Sigmoid colon (tissue), 7 donors: ENCODE measurements around the gene CDK14. TPM values are rescaled to one million over a fixed set of nuclear protein-coding genes. Genes with fewer than 3 reads are reported as not detected.
A peak's percentile ranks its signal among the peaks of the same experiment; 100 is the strongest.
"Not testable (repeated sequence)": the region's sequence is repeated elsewhere in the genome, so short reads cannot be mapped to it uniquely, and the experiment has no call there.

Experiments used
- DNase-seq: peaks from one replicate; pipeline ENCODE4 v3.0.0-alpha.2; 2019
- H3K27ac ChIP-seq, 4 donors: fragments of 200-600 bp; sonication (generic); one replicate each; pipeline ENCODE4 v1.5.1; 2016 to 2019; ENCODE audit warnings: mild to moderate bottlenecking in 1 of 4
- H3K27me3 ChIP-seq, 3 donors: fragments of 200-600 bp; sonication (generic); one replicate each; pipeline ENCODE4 v1.5.1; 2019; ENCODE audit warnings: mild to moderate bottlenecking in 1 of 3
- H3K36me3 ChIP-seq, 4 donors: fragments of 200-600 bp; sonication (generic); one replicate each; pipeline ENCODE4 v1.5.1; 2016 to 2019
- H3K4me1 ChIP-seq, 4 donors: fragments of 200-600 bp; sonication (generic); one replicate each; pipeline ENCODE4 v1.5.1; 2017 to 2019
- H3K4me3 ChIP-seq, 4 donors: fragments of 200-600 bp; sonication (generic); one replicate each; pipeline ENCODE4 v1.5.1; 2017 to 2019; ENCODE audit warnings: mild to moderate bottlenecking in 2 of 4, moderate library complexity in 1 of 4
- H3K9me3 ChIP-seq, 4 donors: fragments of 200-600 bp in 3 of 4; sonication (generic) in 3 of 4; one replicate each; pipeline versions ENCODE4 v1.5.1 to v1.6.1; 2013 to 2019
- CTCF ChIP-seq, 4 experiments: fragments of 450-650 bp in 3 of 4; fragments of 200-600 bp in 1 of 4; IDR thresholded peaks; one replicate each; pipeline ENCODE4 v1.5.1; 2016 to 2019; ENCODE audit warnings: antibody characterized with exemption in 4 of 4, mild to moderate bottlenecking in 3 of 4, moderate library complexity in 2 of 4
- EP300 ChIP-seq, 4 donors: sonication (generic); formaldehyde crosslinking; IDR thresholded peaks; one replicate each; pipeline ENCODE4 v1.6.1; 2017; ENCODE audit warnings: antibody characterized with exemption in 4 of 4
- POLR2A ChIP-seq, 2 donors: fragments of 450-650 bp; IDR thresholded peaks; one replicate each; pipeline ENCODE4 v1.6.1; 2016; ENCODE audit warnings: antibody characterized with exemption in 2 of 2, mild to moderate bottlenecking in 2 of 2, moderate library complexity in 2 of 2
- POLR2AphosphoS5 ChIP-seq, 4 donors: sonication (generic); formaldehyde crosslinking; IDR thresholded peaks; one replicate each; pipeline ENCODE4 v1.6.1; 2017; ENCODE audit warnings: antibody characterized with exemption in 4 of 4
- WGBS, 2 donors: extraction: QIAGEN DNeasy Blood & Tissue Kit; methylation state at CpG; one replicate each; pipeline ENCODE4 v1.1.7; 2013; 5-methylcytosine and 5-hydroxymethylcytosine counted together
- intact Hi-C: fragments of 100-400 bp; cut with DNase I; formaldehyde crosslinking; loops from one replicate; pipeline ENCODE4 v1.15.1; 2023
- polyA plus RNA-seq, 3 donors: library from polyadenylated mRNA; stranded (reverse); fragments of 200-250 nt; gene quantifications; one replicate each; pipeline ENCODE4 v1.2.3, GENCODE V29; 2013
- total RNA-seq, 4 donors: library from RNA; depleted of rRNA; stranded (reverse); fragments of >200 nt; gene quantifications; one replicate each; pipeline ENCODE4 v1.1.0, GENCODE V29; 2016
- donor health status: healthy with polysubstance abuse.
- donor health status: Bipolar disorder and iron deficiency.
- donor health status: healthy.

CDK14 gene
- total and polyA plus RNA-seq, 7 donors = 0.92 to 19.3 (median 11.1) TPM

- H3K36me3 ChIP-seq = no peaks in the 10 kb centered on the region
- intact Hi-C loops = no loop called here
- DNase-seq = no peak
- H3K27me3 ChIP-seq = no peaks in the 10 kb centered on the region
- H3K27ac ChIP-seq = no peak overlapping the region
- peaks cover 0 to 1% (median 0%) of the 10 kb centered on the region in 4 donors for H3K4me1 ChIP-seq
- TF ChIP-seq POLR2AphosphoS5 (IDR thresholded peaks at IDR 0.05) = no peak
- TF ChIP-seq CTCF (IDR thresholded peaks at IDR 0.05) = no peak
- TF ChIP-seq POLR2A (IDR thresholded peaks at IDR 0.05) = no peak
- no peak for TF ChIP-seq EP300 (IDR thresholded peaks at IDR 0.05)
- whole genome bisulfite sequencing, 2 donors = 91 to 97% methylated on average over 2 of the region's 2 CpGs
- no peak overlapping the region for H3K4me3 ChIP-seq
- H3K9me3 ChIP-seq = no peaks in the 10 kb centered on the region
Measured at GRCh38 chr7:90764848-90765570, 168.9 kb downstream of the CDK14 start.

GRCh38 chr7:90766814-90767564 is 170.9 kb downstream of the CDK14 start:
- Histone ChIP-seq H3K27ac (peak overlapping the region in 1 of 4 donors; percentile 38), H3K4me1 (peaks cover 0 to 8% (median 0%) of the 10 kb centered on the region in 4 donors), H3K27me3 (no peaks in the 10 kb centered on the region), H3K9me3 (peaks cover 0 to 7% (median 0%) of the 10 kb centered on the region in 4 donors), H3K36me3 (no peaks in the 10 kb centered on the region), H3K4me3 (no peak overlapping the region)
- intact Hi-C loops = no loop called here
- WGBS, 2 donors = 79 to 88% methylated on average over 7 of the region's 7 CpGs
- no peak for DNase-seq
- no peak for TF ChIP-seq EP300 (IDR thresholded peaks at IDR 0.05)
- TF ChIP-seq POLR2A (IDR thresholded peaks at IDR 0.05) = no peak
- TF ChIP-seq CTCF (IDR thresholded peaks at IDR 0.05) = no peak
- TF ChIP-seq POLR2AphosphoS5 (IDR thresholded peaks at IDR 0.05) = no peak

GRCh38 chr7:90768301-90768700 is 172.2 kb downstream of the CDK14 start:
- TF ChIP-seq CTCF (IDR thresholded peaks at IDR 0.05) (no peak), EP300 (IDR thresholded peaks at IDR 0.05) (no peak), POLR2AphosphoS5 (IDR thresholded peaks at IDR 0.05) (no peak), POLR2A (IDR thresholded peaks at IDR 0.05) (no peak)
- H3K9me3 ChIP-seq = peaks cover 0 to 8% (median 0%) of the 10 kb centered on the region in 4 donors
- H3K27me3 ChIP-seq = no peaks in the 10 kb centered on the region
- DNase-seq = no peak
- no peaks in the 10 kb centered on the region for H3K36me3 ChIP-seq
- intact Hi-C loops = no loop called here
- no peak overlapping the region for H3K27ac ChIP-seq
- H3K4me3 ChIP-seq = no peak overlapping the region
- H3K4me1 ChIP-seq = peaks cover 0 to 8% (median 0%) of the 10 kb centered on the region in 4 donors
- 86 to 87% methylated on average over 6 of the region's 6 CpGs for WGBS, 2 donors

GRCh38 chr7:90769036-90769435 is 172.9 kb downstream of the CDK14 start:
- no peak overlapping the region for H3K27ac ChIP-seq
- H3K4me1 ChIP-seq = peaks cover 0 to 8% (median 0%) of the 10 kb centered on the region in 4 donors
- no peak overlapping the region for H3K4me3 ChIP-seq
- intact Hi-C loops = no loop called here
- TF ChIP-seq EP300 (IDR thresholded peaks at IDR 0.05) (no peak), CTCF (IDR thresholded peaks at IDR 0.05) (no peak), POLR2A (IDR thresholded peaks at IDR 0.05) (no peak), POLR2AphosphoS5 (IDR thresholded peaks at IDR 0.05) (no peak)
- no peak for DNase-seq
- no peaks in the 10 kb centered on the region for H3K27me3 ChIP-seq
- no peaks in the 10 kb centered on the region for H3K36me3 ChIP-seq
- peaks cover 0 to 8% (median 0%) of the 10 kb centered on the region in 4 donors for H3K9me3 ChIP-seq

GRCh38 chr7:90769566-90769965 is 173.4 kb downstream of the CDK14 start:
- H3K36me3 ChIP-seq, intact Hi-C loops: not testable (repeated sequence)
- WGBS, 2 donors = 93 to 95% methylated on average over 5 of the region's 5 CpGs

More at GRCh38 chr7:90769566-90769965, 173.4 kb downstream of the CDK14 start:
- H3K27ac ChIP-seq, DNase-seq, H3K4me1 ChIP-seq, H3K27me3 ChIP-seq, H3K4me3 ChIP-seq, H3K9me3 ChIP-seq: not testable (repeated sequence)
